Panc1 (cell line): Measurements from ENCODE around the gene CERT1. TPM values are rescaled to one million over a fixed set of nuclear protein-coding genes. Genes with fewer than 3 reads are reported as not detected.
A peak's percentile ranks its signal among the peaks of the same experiment; 100 is the strongest.

Experiments
- ATAC-seq: fragments of 200-7000 bp; cut with Tn5 transposase; 2 replicates; pipeline ENCODE4 v1.9.1; 2020; ENCODE audit warnings: mild to moderate bottlenecking, moderate library complexity
- BruUV-seq: library from RNA; stranded (reverse); fragments of 400-500 nt; replicated peaks from 2 replicates; lab custom pipeline; 2021; lab: Mats Ljungman, UMichigan
- CTCF ChIA-PET: fragments of 300-600 bp; sonication (Branson Sonifier 250); formaldehyde crosslinking; loops from one replicate; lab custom pipeline; 2022; ENCODE audit warnings: antibody characterized with exemption; lab: Charles Lee
- POLR2A ChIA-PET: fragments of 300-600 bp; sonication (Branson Sonifier 250); formaldehyde crosslinking; loops from one replicate; lab custom pipeline; 2022; ENCODE audit warnings: antibody characterized with exemption; lab: Charles Lee
- DNase-seq: peaks from one replicate; pipeline ENCODE4 v3.0.0-alpha.2; 2010; ENCODE audit warnings: low read depth, low spot score
- H3K27ac ChIP-seq: 2 replicates; pipeline ENCODE4 v1.5.1; 2011; ENCODE audit warnings: mild to moderate bottlenecking, low read length, inconsistent platforms
- H3K27me3 ChIP-seq: fragments of 200-500 bp; sonication (Bioruptor generic); 2 replicates; pipeline ENCODE4 v1.6.0; 2014; ENCODE audit warnings: low read length, inconsistent platforms; ENCODE audit not compliant: control insufficient read depth, insufficient read depth
- H3K36me3 ChIP-seq: fragments of 200-500 bp; sonication (Bioruptor generic); 2 replicates; pipeline ENCODE4 v1.5.1; 2014; ENCODE audit warnings: inconsistent platforms, mild to moderate bottlenecking, low read length, moderate library complexity; ENCODE audit not compliant: control insufficient read depth, insufficient read depth
- H3K4me1 ChIP-seq: 2 replicates; pipeline ENCODE4 v1.5.1; 2011; ENCODE audit warnings: inconsistent platforms, mild to moderate bottlenecking, low read length, moderate library complexity; ENCODE audit not compliant: control insufficient read depth, insufficient read depth
- H3K4me3 ChIP-seq, 2 experiments: 2 replicates each; pipeline ENCODE4 v1.5.1; 2011 to 2012; ENCODE audit warnings: low read depth in 2 of 2, low read length in 2 of 2, mild to moderate bottlenecking in 2 of 2, inconsistent platforms in 1 of 2, moderate library complexity in 1 of 2
- H3K9me3 ChIP-seq: fragments of 200-500 bp; sonication (Bioruptor generic); 2 replicates; pipeline ENCODE4 v1.5.1; 2014; ENCODE audit warnings: low read depth, mild to moderate bottlenecking, inconsistent platforms, low read length, moderate library complexity; ENCODE audit not compliant: control insufficient read depth, insufficient read depth
- CTCF ChIP-seq: fragments of 450-650 bp; IDR thresholded peaks from 2 replicates; pipeline ENCODE4 v1.5.1; 2017; ENCODE audit warnings: mild to moderate bottlenecking
- POLR2AphosphoS5 ChIP-seq: IDR thresholded peaks from 2 replicates; pipeline ENCODE4 v1.6.1; 2012; ENCODE audit warnings: mild to moderate bottlenecking, low read depth, low read length, moderate library complexity
- REST ChIP-seq, 2 experiments: IDR thresholded peaks; 2 replicates each; pipeline ENCODE4 v1.6.1; 2011 to 2012; ENCODE audit warnings: low read depth in 2 of 2, control low read depth in 1 of 2, low read length in 1 of 2, mild to moderate bottlenecking in 1 of 2, moderate library complexity in 1 of 2; ENCODE audit not compliant: insufficient read depth in 1 of 2
- SIN3A ChIP-seq: IDR thresholded peaks from 2 replicates; pipeline ENCODE4 v1.6.1; 2012; ENCODE audit warnings: low read depth, mild to moderate bottlenecking, low read length, moderate library complexity, borderline replicate concordance; ENCODE audit not compliant: insufficient read depth
- TCF7L2 ChIP-seq: IDR thresholded peaks from 2 replicates; pipeline ENCODE4 v1.6.1; 2011; ENCODE audit warnings: mild to moderate bottlenecking, low read depth, low read length, inconsistent platforms
- in situ Hi-C: cut with HindIII; loops from 2 replicates; pipeline ENCODE4 v1.10.0; 2016; ENCODE audit warnings: low sequenced_read_pairs, low pct_unique_long_range_greater_than_20kb
- intact Hi-C: fragments of 100-400 bp; cut with micrococcal nuclease; formaldehyde crosslinking; loops from one replicate; pipeline ENCODE4 v1.10.0; 2022; ENCODE audit not compliant: unreplicated experiment
- total RNA-seq: library from RNA; stranded (reverse); gene quantifications from one replicate; pipeline ENCODE4 v1.2.1, GENCODE V29; 2021; ENCODE audit not compliant: unreplicated experiment

Gene CERT1
- total RNA-seq, 1 experiment from 2014 or later, result 26.7 TPM

GRCh38 chr5:75460942-75461610 lies 50.4 kb downstream of the CERT1 start:
- no TSS peak for BruUV-seq

GRCh38 chr5:75460532-75460931 lies 50.9 kb downstream of the CERT1 start:
- BruUV-seq, result no TSS peak
- Histone ChIP-seq H3K4me1 (peaks cover 5% of the 10 kb centered on the region; the same call in 1 of the 2 replicates), H3K27me3 (no peaks in the 10 kb centered on the region), H3K27ac (no peak overlapping the region), H3K4me3 (no peak overlapping the region), H3K9me3 (no peaks in the 10 kb centered on the region), H3K36me3 (no peaks in the 10 kb centered on the region)
- ATAC-seq (no peak), DNase-seq (no peak)
- CTCF ChIA-PET, result no interaction called here
- TF ChIP-seq CTCF, result no peak
- no peak for TF ChIP-seq SIN3A
- no peak for TF ChIP-seq POLR2AphosphoS5
- TF ChIP-seq TCF7L2, result peak; percentile 53; the same call in 1 of the 2 replicates
- in situ Hi-C loops (no loop called here), intact Hi-C loops (no loop called here)
- POLR2A ChIA-PET, result no interaction called here

More at GRCh38 chr5:75460942-75461610, 50.4 kb downstream of the CERT1 start:
- Histone ChIP-seq H3K4me3 (no peak overlapping the region), H3K27ac (no peak overlapping the region), H3K36me3 (no peaks in the 10 kb centered on the region), H3K27me3 (no peaks in the 10 kb centered on the region), H3K4me1 (peaks cover 5% of the 10 kb centered on the region; the same call in 1 of the 2 replicates), H3K9me3 (no peaks in the 10 kb centered on the region)
- POLR2A ChIA-PET, result no interaction called here
- CTCF ChIA-PET, result no interaction called here
- in situ Hi-C loops (no loop called here), intact Hi-C loops (no loop called here)
- DNase-seq (no peak), ATAC-seq (no peak; the same call in 1 of the 2 replicates)
- no peak for TF ChIP-seq CTCF
- no peak for TF ChIP-seq SIN3A
- TF ChIP-seq REST (IDR thresholded peaks at IDR 0.05; ENCODE audit: insufficient read depth in 1 of 2, low read depth in 2 of 2, low read length in 1 of 2), result no peak
- TF ChIP-seq TCF7L2, result no peak
- no peak for TF ChIP-seq POLR2AphosphoS5
